Islet of Langerhans (tissue), 1 donor: ENCODE results near the gene APLP2.

Source experiments
- FAIRE-seq: peaks from one replicate; lab custom pipeline; 2011; peaks lifted over from hg19 to GRCh38; lab: Jason Lieb, UNC

The APLP2 gene

GRCh38 chr11:130118636-130119387 lies 49.1 kb downstream of the APLP2 start:
- FAIRE-seq: no peak

DNA sequence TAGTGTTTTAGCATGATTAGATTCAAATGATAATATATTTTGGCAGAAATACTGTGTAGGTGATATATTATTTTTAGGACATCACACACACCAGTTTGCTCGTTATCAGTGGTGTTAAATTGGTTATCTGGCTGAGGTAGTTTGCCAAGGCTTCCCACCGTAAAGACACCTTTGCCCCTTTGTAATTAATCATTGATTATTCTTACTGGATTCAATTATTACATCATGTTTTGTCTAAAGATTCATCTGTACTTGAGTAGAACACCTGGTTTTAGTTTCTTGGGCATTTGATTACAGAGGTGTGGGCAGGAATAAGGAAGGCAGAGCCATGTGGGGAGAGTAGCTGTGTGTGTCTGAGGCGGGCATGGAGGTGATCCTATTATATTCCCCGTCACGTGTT lies 50.4 kb downstream of the APLP2 start:
- no peak for FAIRE-seq

GRCh38 chr11:130121445-130121978 lies 51.8 kb downstream of the APLP2 start:
- FAIRE-seq: no peak

DNA sequence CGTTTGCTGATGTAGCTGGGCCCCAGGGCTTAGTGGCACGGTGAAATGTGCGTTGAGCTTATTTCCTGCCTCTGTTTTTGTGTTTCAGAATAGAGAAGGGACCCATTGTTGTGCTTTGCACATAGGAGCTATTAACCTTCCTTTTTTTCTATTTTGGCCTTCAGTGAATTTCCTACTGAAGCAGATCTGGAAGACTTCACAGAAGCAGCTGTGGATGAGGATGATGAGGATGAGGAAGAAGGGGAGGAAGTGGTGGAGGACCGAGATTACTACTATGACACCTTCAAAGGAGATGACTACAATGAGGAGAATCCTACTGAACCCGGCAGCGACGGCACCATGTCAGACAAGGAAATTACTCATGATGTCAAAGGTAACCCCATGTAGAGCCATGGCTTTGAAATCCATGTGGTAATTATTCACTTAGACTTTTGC lies 52.5 kb downstream of the APLP2 start:
- FAIRE-seq: no peak

DNA sequence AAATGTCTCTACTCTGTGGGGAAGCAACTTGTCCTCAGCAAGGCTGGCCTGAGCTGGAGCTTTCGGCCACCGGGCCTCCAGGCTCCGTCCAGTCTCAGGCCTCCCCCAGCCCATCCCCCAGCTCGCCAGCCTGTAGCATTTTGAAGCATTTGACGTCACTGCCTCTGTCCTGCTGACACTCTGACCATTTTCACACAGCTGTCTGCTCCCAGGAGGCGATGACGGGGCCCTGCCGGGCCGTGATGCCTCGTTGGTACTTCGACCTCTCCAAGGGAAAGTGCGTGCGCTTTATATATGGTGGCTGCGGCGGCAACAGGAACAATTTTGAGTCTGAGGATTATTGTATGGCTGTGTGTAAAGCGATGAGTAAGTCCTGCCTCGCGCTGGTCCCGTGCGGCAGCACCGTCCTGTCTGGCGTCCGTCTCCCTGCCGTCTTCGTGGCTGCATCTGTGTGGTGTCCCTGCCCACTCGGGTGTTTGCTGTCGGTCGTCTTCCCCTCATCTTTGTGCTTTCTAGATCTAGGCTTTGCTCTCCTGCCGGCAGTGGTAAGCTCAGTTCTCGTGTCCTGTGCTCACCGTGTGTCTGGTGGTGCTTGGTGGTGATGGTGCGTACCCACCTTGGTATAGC lies 53.8 kb downstream of the APLP2 start:
- no peak for FAIRE-seq

DNA sequence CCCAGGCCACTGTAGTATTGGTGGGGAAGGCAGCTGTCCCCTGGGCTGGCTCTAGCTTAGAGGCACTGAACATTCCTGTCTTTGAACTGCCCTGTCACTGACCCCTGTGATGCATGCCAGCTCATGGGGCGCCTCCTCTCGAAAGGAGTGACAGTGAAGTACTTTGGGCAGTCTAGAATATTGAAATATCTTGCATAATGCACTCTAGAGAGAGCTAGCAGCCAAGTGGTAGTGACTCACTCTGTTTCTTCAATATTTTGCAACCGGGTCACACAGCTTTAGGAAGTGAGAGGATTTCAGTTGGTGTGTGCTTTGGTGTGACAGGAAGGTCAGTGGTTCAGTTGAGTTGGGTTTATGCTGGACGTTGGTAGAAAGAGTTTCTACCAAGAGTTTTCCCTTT lies 54.4 kb downstream of the APLP2 start:
- FAIRE-seq: no peak

- no peak for FAIRE-seq
Measured at GRCh38 chr11:130125638-130126037, 55.9 kb downstream of the APLP2 start.

GRCh38 chr11:130126516-130126915 lies 56.8 kb downstream of the APLP2 start:
- FAIRE-seq: no peak

DNA sequence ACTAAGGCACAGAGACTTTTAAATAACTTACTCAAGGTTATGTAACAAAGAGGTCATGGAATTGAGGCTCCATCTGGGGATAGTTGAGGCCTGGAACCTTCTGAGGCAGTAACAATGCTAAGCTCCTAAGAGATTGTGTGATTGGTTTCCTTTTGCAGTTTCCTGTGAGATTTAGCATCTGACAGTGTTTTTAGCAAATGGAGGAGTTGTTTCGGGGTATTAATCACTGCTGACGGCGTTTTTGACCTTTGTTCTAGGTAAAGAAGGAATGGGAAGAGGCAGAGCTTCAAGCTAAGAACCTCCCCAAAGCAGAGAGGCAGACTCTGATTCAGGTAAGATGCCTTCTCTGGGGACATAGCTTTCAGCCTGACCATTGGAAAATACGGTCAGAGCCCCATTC lies 57.8 kb downstream of the APLP2 start:
- FAIRE-seq: no peak

DNA sequence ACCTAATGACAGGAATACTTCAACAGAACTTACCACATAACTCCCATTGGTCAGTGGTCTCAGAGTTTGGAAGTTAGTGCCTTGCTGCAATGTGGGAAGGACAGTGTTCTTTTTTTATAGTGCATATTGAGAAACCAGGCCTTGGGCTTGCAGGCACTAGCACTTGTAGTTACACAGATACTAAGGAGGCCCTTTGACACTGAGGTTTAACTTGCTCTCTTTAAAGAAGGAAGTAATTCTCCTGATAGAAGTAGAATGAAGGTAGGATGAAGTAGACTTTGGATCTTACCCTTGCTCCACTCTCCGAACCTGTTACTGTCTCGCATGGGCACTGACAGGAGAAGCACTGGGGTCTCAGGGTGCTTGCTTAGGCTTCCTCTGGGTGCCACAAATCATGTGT lies 58.9 kb downstream of the APLP2 start:
- FAIRE-seq: no peak

GRCh38 chr11:130129922-130130321 lies 60.2 kb downstream of the APLP2 start:
- no peak for FAIRE-seq

DNA sequence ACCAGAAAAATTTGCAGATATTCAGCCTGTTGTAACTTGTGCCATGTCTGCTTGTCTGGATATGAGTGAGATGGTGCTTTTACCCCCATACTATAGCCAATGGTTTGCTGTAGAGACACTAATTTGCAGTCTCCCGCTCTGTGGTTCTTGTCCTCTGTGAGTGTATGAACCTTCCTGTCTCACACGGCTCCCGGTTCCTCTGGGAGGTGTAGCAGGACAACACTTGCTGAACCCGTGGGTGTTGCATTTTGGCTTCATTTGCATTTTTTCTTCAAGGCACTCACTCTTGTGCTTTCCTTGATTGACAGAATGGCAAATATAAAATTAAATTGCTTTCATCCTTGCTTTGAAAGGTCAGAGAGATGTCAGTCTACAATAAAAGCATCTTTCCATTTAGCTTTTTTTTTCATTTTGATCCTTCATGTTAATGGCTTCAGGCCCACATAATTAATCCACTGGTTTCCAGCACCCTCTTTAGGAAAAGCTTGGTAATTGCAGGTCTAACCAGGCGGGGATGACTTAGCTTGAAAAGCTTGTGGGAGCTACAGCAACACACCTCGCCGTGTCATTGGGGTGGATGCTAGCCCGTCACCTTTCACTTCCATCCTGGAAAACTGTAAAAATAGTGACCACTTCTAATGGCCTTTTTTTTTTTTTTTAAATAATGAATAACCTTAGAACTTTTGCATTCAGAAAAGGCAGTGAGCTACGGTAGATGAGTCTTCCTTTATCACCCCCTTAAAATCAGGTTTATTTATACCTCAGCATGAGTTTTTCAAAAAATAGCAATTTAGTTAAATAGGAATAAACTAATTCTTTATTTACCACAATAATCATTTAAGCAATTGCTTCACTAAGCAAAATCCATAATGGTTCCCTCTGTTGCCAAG lies 62.5 kb downstream of the APLP2 start:
- FAIRE-seq: no peak

DNA sequence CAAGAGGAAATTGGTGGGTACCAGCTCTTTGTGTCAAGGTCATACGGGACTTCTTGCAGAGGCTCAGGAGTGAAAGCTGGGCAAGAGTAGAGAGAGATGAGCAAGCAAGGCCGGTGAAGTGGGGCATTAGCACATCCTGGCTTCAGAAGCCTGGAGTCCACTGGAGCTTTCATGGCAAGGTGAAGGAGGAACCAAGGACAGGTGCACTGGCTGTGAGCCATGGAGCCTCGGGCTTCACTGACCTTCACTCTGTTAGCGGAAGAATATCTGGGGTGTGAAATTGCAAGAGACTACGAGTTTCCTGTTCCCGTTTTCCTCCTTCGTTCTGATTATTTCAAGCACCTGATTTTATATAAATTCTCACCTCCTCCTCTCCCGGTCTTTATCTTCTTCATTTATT lies 64.0 kb downstream of the APLP2 start:
- FAIRE-seq: no peak

- no peak for FAIRE-seq
Measured at GRCh38 chr11:130136107-130136506, 66.4 kb downstream of the APLP2 start.

DNA sequence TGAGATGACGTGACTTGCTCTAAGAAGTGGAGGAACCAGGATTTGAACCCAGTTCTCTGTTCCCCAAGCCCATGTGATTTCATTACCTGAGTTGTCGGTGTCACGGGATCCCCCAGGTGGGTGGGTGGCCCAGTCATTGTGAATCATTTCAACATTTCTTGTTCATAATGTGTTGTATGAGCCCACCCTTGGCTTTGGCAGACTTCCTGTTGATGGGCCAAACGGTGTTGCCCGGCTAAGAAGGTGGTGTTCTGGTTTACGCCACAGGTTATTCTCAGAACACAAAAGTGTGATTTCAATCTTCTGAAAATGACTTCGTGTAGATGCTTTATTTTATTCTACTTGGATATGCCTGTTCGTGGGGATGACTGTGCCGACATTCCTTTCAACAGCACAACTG lies 68.3 kb downstream of the APLP2 start:
- FAIRE-seq: no peak

GRCh38 chr11:130139401-130139800 lies 69.7 kb downstream of the APLP2 start:
- no peak for FAIRE-seq

- FAIRE-seq: no peak
Measured at GRCh38 chr11:130141561-130142341, 72.1 kb downstream of the APLP2 start.

GRCh38 chr11:130144141-130144540 lies 74.4 kb downstream of the APLP2 start:
- no peak for FAIRE-seq

DNA sequence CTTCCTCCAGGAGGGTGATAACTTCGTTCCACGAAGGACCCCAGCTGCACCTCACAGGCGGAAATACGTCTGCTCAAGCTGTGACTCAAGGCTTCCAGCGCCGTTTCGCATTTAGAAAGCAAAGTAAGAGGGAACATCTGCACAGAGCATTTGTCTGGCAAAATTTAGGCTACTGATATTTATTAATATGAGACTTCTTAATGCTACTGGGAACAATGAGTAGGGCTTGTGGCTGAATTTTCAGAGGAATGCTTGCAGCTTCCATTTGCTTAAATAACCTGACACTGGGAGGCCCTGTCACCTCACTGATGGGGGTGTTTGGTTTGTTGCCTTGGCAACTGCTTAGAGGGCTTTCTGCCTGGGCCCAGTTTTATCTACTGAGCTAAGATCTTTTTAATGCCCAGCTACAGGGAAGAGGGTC lies 75.2 kb downstream of the APLP2 start:
- FAIRE-seq: no peak

GRCh38 chr11:130145311-130145812 lies 75.7 kb downstream of the APLP2 start:
- peak; percentile 89 for FAIRE-seq

GRCh38 chr11:130145975-130146776 lies 76.5 kb downstream of the APLP2 start:
- peak; percentile 65 for FAIRE-seq
